Urinary bladder (tissue), 4 donors: ENCODE results near the gene RABGAP1L. TPM values are rescaled to one million over a fixed set of nuclear protein-coding genes. Genes with fewer than 3 reads are reported as not detected.
"Not testable (repeated sequence)": the region's sequence is repeated elsewhere in the genome, so short reads cannot be mapped to it uniquely, and the experiment has no call there.

ENCODE experiments used
- DNase-seq: peaks from one replicate; pipeline ENCODE4 v3.0.0-alpha.2; 2015; ENCODE audit errors: extremely low spot score
- H3K27ac ChIP-seq: one replicate; pipeline ENCODE4 v1.5.1; 2013; ENCODE audit warnings: low read depth, mild to moderate bottlenecking, moderate library complexity
- H3K36me3 ChIP-seq: one replicate; pipeline ENCODE4 v1.6.1; 2013; ENCODE audit warnings: mild to moderate bottlenecking, moderate library complexity; ENCODE audit not compliant: insufficient read depth
- H3K4me1 ChIP-seq: one replicate; pipeline ENCODE4 v1.6.1; 2013; ENCODE audit warnings: mild to moderate bottlenecking, moderate library complexity; ENCODE audit not compliant: insufficient read depth
- H3K4me3 ChIP-seq: one replicate; pipeline ENCODE4 v1.5.1; 2013; ENCODE audit warnings: low read depth, low read length
- WGBS: extraction: QIAGEN DNeasy Blood & Tissue Kit; methylation state at CpG from one replicate; pipeline ENCODE4 v1.1.7; 2013; 5-methylcytosine and 5-hydroxymethylcytosine counted together
- polyA plus RNA-seq: library from polyadenylated mRNA; stranded (reverse); fragments of 200-250 nt; gene quantifications from one replicate; pipeline ENCODE4 v1.2.3, GENCODE V29; 2013
- total RNA-seq: library from RNA; depleted of rRNA; stranded (reverse); fragments of >200 nt; gene quantifications from one replicate; pipeline ENCODE4 v1.2.3, GENCODE V29; 2014
- donor health status: healthy with polysubstance abuse.
- donor health status: healthy.

The RABGAP1L gene
- total and polyA plus RNA-seq, 2 donors, result 14.5 to 102 TPM

DNA sequence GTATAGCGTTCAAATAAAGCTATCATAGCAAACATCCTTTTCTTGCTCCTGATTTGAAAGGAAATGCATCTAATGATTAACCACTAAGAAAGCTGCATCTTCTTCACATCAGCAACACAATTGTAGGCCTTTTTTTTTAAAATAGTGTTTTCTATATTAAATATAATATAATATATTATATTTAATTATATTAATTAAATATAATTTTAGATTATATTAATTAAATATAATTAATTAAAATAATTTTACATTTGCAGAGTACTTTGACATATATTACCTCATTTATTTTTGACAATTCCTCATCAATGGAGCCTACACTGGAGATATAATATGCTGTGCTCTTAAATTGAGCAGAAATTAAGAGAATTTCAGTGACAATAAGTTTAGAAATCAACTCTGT, 481.5 kb downstream of the RABGAP1L start:
- WGBS, result 88% methylated on average over 1 of the region's 1 CpG
- Histone ChIP-seq H3K36me3 (no peaks in the 10 kb centered on the region), H3K27ac (no peak overlapping the region), H3K4me1 (no peaks in the 10 kb centered on the region), H3K4me3 (no peak overlapping the region)
- no peak for DNase-seq

DNA sequence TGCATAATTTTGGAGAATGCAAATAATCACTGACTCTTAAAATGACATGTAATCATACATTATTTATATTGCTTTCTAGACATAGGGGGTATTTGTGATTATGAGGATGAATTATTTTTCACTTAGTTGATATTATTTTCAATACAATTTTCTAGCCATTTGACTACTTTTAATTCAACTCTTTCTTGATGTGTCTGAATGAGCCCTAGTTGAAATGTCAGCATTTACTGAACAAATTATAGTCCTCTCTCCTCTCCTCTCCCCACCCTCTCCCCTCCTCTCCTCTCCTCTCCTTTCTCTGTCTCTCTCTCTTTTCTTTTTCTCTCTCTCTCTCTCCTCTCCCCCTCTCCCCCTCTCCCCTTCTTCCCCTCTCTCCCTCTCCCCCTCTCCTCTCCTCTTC, 483.1 kb downstream of the RABGAP1L start:
- Histone ChIP-seq H3K36me3 (no peaks in the 10 kb centered on the region), H3K4me3 (no peak overlapping the region), H3K27ac (no peak overlapping the region), H3K4me1 (no peaks in the 10 kb centered on the region)
- no peak for DNase-seq

DNA sequence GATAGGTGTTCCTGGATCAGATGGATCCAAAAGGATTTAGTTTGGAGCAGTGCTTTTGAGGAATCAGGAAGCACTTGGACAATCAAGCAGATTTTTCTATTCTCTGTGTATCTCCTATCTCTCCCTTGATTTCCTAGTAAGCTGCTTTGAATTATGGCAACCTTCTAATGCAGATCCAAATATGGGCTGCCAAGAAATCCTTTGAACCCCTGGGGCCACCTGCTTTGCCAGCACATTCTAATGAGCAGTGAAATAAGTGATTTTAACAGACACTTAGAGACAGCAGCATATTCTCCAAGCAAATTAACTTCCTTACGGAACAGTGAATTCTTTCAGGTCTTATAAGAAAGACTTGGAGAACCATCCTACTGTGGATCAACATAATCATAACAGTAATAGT, 483.9 kb downstream of the RABGAP1L start:
- Histone ChIP-seq H3K4me1 (no peaks in the 10 kb centered on the region), H3K36me3 (no peaks in the 10 kb centered on the region), H3K4me3 (no peak overlapping the region), H3K27ac (no peak overlapping the region)
- DNase-seq, result no peak
- 86% methylated on average over 1 of the region's 1 CpG for WGBS

DNA sequence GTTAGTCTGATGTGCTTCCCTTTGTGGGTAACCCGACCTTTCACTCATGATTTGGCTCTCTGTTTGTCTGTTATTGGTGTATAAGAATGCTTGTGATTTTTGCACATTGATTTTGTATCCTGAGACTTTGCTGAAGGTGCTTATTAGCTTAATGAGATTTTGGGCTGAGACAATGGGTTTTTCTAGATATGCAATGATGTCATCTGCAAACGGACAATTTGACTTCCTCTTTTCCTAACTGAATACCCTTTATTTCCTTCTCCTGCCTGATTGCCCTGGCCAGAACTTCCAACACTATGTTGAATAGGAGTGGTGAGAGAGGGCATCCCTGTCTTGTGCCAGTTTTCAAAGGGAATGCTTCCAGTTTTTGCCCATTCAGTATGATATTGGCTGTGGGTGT, 490.3 kb downstream of the RABGAP1L start:
- WGBS, result 84% methylated on average over 2 of the region's 2 CpGs
- not testable (repeated sequence) for H3K4me1 ChIP-seq, DNase-seq, H3K27ac ChIP-seq, H3K4me3 ChIP-seq, H3K36me3 ChIP-seq

DNA sequence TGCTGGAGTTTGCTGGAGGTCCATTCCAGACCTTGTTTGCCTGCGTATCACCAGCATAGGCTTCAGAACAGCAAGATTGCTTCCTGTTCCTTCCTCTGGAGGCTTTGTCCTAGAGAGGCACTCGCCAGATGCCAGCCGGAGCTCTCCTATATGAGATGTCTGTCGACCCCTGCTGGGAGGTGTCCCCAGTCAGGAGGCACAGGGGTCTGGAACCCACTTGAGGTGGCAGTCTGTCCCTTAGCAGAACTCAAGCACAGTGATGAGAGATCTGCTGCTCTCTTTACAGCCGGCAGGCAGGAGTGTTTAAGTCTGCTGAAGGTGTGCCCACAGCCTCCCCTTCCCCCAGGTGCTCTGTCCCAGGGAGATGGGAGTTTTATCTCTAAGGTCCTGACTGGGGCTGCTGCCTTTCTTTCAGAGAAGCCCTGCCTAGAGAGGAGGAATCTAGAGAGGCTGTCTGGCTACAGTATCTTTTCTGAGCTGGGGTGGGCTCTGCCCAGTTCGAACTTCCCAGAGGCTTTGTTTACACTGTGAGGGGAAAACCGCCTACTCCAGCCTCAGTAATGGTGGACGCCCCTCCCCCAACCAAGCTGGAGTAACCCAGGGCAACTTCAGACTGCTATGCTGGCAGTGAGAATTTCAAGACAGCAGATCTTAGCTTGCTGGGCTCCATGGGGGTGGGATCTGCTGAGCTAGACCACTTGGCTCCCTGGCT, 493.4 kb downstream of the RABGAP1L start:
- no peak for DNase-seq
- Histone ChIP-seq H3K27ac (no peak overlapping the region), H3K4me1 (no peaks in the 10 kb centered on the region), H3K36me3 (no peaks in the 10 kb centered on the region), H3K4me3 (no peak overlapping the region)
- 62% methylated on average over 8 of the region's 8 CpGs for WGBS

DNA sequence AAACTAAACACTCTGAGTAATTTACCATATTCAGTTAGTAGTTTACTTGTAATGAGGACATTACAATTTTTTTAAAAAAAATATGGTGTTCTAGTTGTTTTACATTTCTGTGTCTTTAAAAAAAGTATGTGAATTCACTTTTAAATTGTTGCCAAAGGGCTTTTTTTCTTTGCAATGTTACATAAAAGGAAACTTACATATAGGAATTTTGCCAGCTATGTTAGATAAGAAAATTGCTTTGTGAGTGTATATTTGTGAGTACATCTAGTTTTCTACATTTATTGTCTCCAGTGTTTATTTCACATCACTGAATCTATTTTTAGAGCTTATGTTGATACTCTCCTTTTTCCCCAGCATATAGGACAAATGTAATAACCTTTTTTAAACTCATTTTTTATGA, 495.2 kb downstream of the RABGAP1L start:
- no peak for DNase-seq
- no peaks in the 10 kb centered on the region for H3K36me3 ChIP-seq
- no peak overlapping the region for H3K4me3 ChIP-seq
- H3K27ac ChIP-seq, result no peak overlapping the region
- no peaks in the 10 kb centered on the region for H3K4me1 ChIP-seq

DNA sequence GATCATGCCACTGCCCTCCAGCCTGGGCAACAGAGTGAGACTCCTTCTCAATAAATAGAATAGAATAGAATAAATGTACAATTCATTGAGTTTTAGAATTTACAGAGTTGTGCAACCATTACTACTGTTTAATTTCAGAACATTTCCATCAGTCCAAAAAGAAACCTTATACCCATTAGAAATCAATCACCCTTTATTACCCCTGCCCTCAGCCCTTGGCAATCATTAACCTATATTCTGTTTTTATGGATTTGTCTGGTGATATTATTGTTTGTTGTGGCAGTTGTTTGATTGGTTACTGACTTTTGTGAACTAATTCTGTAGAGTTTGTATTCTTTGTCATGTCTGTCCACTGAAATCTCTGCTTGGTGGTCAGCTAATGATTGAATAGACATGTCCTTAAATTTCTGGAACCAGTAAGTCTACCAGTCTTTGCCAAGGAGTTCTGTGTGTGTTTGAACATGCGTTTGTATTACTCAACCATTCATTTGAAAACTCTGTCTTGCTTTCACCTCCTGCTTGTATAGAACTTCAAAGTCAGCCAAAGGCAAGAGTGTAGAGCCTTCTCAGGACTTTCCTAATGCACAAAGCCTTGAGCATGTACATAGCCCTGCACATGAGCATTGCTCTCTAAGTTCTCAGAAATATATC, 497.2 kb downstream of the RABGAP1L start:
- H3K36me3 ChIP-seq, result no peaks in the 10 kb centered on the region
- no peak overlapping the region for H3K4me3 ChIP-seq
- no peak for DNase-seq
- no peaks in the 10 kb centered on the region for H3K4me1 ChIP-seq
- WGBS, result 92% methylated on average over 1 of the region's 1 CpG
- no peak overlapping the region for H3K27ac ChIP-seq

DNA sequence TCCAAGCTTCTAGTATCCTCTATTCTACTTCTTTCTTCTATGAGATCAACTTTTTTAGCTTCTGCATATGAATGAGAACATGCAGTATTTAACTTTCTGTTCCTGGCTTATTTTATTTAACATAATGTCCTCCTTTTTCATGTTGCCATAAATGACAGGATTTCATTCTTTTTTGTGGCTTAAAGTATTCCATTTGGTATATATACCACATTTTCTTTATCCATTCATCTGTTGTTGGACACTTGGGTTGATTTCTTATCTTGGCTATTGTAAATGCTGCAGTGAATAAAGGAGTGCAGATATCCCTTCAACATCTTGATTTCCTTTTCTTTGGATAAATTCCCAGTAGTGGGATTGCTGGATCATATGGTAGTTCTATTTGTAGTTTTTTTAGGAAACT, 498.1 kb downstream of the RABGAP1L start:
- no peak overlapping the region for H3K27ac ChIP-seq
- H3K4me1 ChIP-seq, result no peaks in the 10 kb centered on the region
- H3K4me3 ChIP-seq, result no peak overlapping the region
- DNase-seq, result no peak
- H3K36me3 ChIP-seq, result no peaks in the 10 kb centered on the region

DNA sequence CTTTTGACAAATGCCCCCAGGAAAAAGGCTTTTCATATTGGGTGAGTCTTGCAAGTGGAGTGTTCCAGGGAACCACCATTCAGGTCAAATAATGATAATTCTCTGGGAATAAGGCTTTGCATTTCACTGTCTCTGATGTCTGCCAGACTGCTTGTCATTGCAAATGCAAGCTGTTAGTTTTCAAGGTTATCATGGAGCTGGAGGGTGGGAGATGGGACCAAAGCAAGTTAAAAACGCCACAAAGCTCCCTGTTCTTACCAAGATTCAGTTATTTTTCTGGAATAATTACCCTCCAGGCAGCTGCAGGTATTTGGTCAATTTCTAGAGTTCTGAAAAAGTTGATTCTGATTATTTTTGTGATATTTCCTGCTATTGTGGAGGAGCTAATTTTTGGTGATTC, 498.6 kb downstream of the RABGAP1L start:
- no peak for DNase-seq
- 63% methylated on average over 1 of the region's 1 CpG for WGBS
- Histone ChIP-seq H3K4me1 (no peaks in the 10 kb centered on the region), H3K4me3 (no peak overlapping the region), H3K36me3 (no peaks in the 10 kb centered on the region), H3K27ac (no peak overlapping the region)

DNA sequence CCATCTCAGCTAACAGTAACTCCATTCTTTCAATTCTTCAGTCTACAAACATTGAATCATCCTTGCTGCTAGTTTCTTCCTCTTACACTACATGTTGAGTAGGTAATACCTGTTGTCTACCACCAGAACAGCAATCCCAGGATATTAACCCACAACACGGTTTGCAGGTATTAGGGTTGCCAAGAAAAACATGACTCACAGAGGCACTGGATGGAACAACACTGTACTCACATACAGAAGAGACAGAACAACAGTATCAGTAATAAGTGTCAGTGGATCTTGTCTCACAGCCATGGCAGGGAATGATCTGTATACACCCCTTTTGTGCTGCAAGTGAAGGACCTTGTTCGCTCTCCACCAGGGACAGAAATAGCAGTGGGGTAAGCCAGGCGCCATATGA, 500.5 kb downstream of the RABGAP1L start:
- H3K36me3 ChIP-seq, result no peaks in the 10 kb centered on the region
- H3K4me3 ChIP-seq, result no peak overlapping the region
- H3K27ac ChIP-seq, result no peak overlapping the region
- no peaks in the 10 kb centered on the region for H3K4me1 ChIP-seq
- WGBS, result 86% methylated on average over 3 of the region's 3 CpGs
- DNase-seq, result no peak

DNA sequence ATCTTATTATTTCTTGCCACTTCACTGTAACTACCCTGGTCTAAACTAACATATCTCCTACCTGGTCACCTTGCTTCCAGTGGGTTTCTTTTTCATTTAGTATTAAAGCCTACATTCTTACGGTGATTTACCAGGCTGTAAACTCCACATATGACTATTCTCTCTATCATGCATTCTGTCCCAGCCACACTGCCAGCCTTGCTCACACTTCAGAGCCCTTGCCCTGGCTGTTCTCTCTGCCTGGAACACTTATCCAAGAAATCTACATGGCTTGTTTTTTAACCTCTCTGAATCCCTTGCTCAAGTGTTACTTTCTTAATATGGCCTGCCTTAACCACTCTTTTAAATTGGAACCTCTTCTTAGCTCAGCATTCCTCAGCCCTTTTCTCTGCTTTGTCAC, 501.2 kb downstream of the RABGAP1L start:
- H3K36me3 ChIP-seq, result no peaks in the 10 kb centered on the region
- no peaks in the 10 kb centered on the region for H3K4me1 ChIP-seq
- no peak overlapping the region for H3K27ac ChIP-seq
- H3K4me3 ChIP-seq, result no peak overlapping the region
- no peak for DNase-seq
- 95% methylated on average over 1 of the region's 1 CpG for WGBS

DNA sequence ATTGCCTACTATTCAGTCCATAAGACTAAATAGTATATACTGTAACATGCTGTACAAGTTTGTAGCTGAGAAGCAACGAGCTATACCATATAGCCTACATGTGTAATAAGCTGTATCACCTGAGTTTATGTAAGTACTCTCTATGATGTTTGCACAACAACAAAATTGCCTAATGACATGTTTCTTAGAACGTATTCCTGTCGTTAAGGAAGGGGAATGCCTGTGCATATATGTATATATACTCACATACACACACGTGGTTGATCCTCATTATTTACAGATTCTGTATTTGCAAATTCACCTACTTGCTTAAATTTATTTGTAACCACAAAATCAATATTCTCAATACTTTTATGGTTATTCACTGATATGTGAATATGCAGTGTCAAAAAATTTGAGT, 504.0 kb downstream of the RABGAP1L start:
- Histone ChIP-seq H3K27ac (no peak overlapping the region), H3K4me3 (no peak overlapping the region), H3K4me1 (no peaks in the 10 kb centered on the region), H3K36me3 (no peaks in the 10 kb centered on the region)
- DNase-seq, result no peak
- WGBS, result 86% methylated on average over 4 of the region's 4 CpGs

DNA sequence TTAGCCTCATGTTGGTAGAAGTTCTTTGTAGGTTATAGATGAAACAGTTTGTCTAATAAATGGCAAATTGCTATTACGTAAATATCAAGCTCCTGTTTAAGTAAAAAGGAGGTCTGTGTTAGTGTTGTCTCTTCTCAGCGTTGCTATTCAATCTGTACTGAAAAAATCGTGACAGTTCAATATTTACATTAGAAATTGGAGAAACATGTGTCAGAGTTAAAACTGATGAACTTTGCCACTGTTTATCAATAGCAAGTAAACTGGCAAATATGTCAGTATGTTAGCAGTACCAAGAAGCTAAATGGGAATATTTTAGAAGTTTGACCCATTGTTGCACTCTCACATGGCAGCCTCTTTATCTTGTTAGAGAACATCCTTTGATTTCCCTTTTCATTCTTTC, 506.9 kb downstream of the RABGAP1L start:
- Histone ChIP-seq H3K36me3 (no peaks in the 10 kb centered on the region), H3K27ac (no peak overlapping the region), H3K4me1 (no peaks in the 10 kb centered on the region), H3K4me3 (no peak overlapping the region)
- DNase-seq, result no peak
- WGBS, result 68% methylated on average over 3 of the region's 3 CpGs

DNA sequence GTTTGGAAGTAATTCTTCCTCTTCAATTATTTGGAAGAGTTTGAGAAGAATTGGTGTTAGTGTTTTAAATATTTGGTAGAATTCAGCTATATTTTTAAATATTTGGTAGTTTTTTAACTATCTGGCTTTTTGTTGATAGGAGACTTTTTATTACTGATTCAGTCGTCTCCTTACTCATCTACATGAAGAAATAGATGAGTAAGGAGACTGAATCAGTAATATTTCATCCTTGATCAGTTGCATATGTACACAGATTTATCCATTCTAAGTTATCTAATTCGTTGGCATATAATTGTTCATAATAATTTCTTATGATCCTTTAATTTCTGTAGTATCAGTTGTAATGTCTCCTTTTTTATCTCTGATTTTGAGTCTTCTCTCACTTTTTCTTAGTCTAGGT, 512.5 kb downstream of the RABGAP1L start:
- no peak overlapping the region for H3K27ac ChIP-seq
- 80% methylated on average over 2 of the region's 2 CpGs for WGBS
- no peaks in the 10 kb centered on the region for H3K4me1 ChIP-seq
- DNase-seq, result no peak
- H3K4me3 ChIP-seq, result no peak overlapping the region
- H3K36me3 ChIP-seq, result no peaks in the 10 kb centered on the region

DNA sequence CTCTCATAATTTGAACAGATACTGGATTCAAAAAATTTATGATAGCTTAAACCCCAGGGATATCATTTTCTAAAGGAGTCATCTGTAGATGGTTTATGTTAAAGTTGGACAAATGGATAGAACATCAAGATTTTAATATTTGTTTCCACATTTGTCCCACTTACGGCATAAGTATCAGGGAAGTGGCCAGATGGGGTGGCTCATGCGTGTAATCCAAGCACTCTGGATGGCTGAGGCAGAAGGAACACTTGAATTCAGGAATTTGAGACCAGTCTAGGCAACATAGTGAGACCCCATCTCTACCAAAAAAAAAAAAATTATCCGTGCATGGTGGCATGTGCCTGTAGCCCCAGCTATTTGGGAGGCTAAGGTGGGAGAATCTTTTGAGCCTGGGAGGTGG, 517.5 kb downstream of the RABGAP1L start:
- Histone ChIP-seq H3K4me3 (no peak overlapping the region), H3K36me3 (no peaks in the 10 kb centered on the region), H3K4me1 (no peaks in the 10 kb centered on the region), H3K27ac (no peak overlapping the region)
- DNase-seq, result no peak
- 92% methylated on average over 3 of the region's 3 CpGs for WGBS
